VCaP (cell line): ENCODE data around the gene COL25A1.

ENCODE experiments used
- H3K27ac ChIP-seq: fragments of 450-650 bp; 2 replicates; pipeline ENCODE4 v1.5.1; 2017
- CTCF ChIP-seq: fragments of 450-650 bp; conservative IDR thresholded peaks from 2 replicates; pipeline ENCODE4 v1.5.1; 2017; ENCODE audit warnings: mild to moderate bottlenecking, moderate library complexity

Gene COL25A1

GRCh38 chr4:109205186-109205585 lies 97.3 kb downstream of the COL25A1 start:
- TF ChIP-seq CTCF = no peak

GRCh38 chr4:109199585-109199984 lies 102.9 kb downstream of the COL25A1 start:
- H3K27ac ChIP-seq = no peak overlapping the region
- TF ChIP-seq CTCF = no peak

More at GRCh38 chr4:109205186-109205585, 97.3 kb downstream of the COL25A1 start:
- no peak overlapping the region for H3K27ac ChIP-seq

- no peak overlapping the region for H3K27ac ChIP-seq
- no peak for TF ChIP-seq CTCF
Observed at GRCh38 chr4:109195646-109196045, 106.8 kb downstream of the COL25A1 start.

GRCh38 chr4:109191216-109191615 lies 111.2 kb downstream of the COL25A1 start:
- TF ChIP-seq CTCF = no peak
- no peak overlapping the region for H3K27ac ChIP-seq

GRCh38 chr4:109186458-109186945 lies 116.0 kb downstream of the COL25A1 start:
- no peak for TF ChIP-seq CTCF
- no peak overlapping the region for H3K27ac ChIP-seq

- TF ChIP-seq CTCF = no peak
- no peak overlapping the region for H3K27ac ChIP-seq
Observed at GRCh38 chr4:109185951-109186350, 116.5 kb downstream of the COL25A1 start.

- H3K27ac ChIP-seq = no peak overlapping the region
- no peak for TF ChIP-seq CTCF
Observed at GRCh38 chr4:109185548-109185947, 116.9 kb downstream of the COL25A1 start.
